Neural cell (in vitro differentiated cells): ENCODE measurements around the gene CALHM4. TPM values are rescaled to one million over a fixed set of nuclear protein-coding genes. Genes with fewer than 3 reads are reported as not detected.

ENCODE experiments used
- H2AFZ ChIP-seq: fragments of 200-600, 300-800 bp; sonication (generic), shearing (Covaris generic); 2 replicates; pipeline ENCODE4 v1.6.0; 2014; ENCODE audit warnings: low read depth, mild to moderate bottlenecking, antibody characterized with exemption, low read length, moderate library complexity
- H3F3A ChIP-seq: fragments of 200-600 bp; shearing (Covaris generic); 2 replicates; pipeline ENCODE4 v1.6.1; 2016; ENCODE audit warnings: mild to moderate bottlenecking, moderate library complexity, mixed read lengths, antibody characterized with exemption, low read length; ENCODE audit not compliant: insufficient read depth, poor library complexity, severe bottlenecking
- H3K27ac ChIP-seq: fragments of 200-600, 300-800 bp; sonication (generic), shearing (Covaris generic); 2 replicates; pipeline ENCODE4 v1.5.1; 2014; ENCODE audit warnings: mild to moderate bottlenecking, low read length, moderate library complexity
- H3K27me3 ChIP-seq: fragments of 300-800, 200-600 bp; sonication (generic), shearing (Covaris generic); 2 replicates; pipeline ENCODE4 v1.6.0; 2014; ENCODE audit warnings: mild to moderate bottlenecking, low read depth, low read length, moderate library complexity; ENCODE audit not compliant: insufficient read depth
- H3K36me3 ChIP-seq: fragments of 300-800, 200-600 bp; sonication (generic), shearing (Covaris generic); 2 replicates; pipeline ENCODE4 v1.5.1; 2014; ENCODE audit warnings: mild to moderate bottlenecking, antibody characterized with exemption, low read length, moderate library complexity; ENCODE audit not compliant: insufficient read depth
- H3K4me2 ChIP-seq: fragments of 300-800, 200-600 bp; sonication (generic), shearing (Covaris generic); 2 replicates; pipeline ENCODE4 v1.6.0; 2014; ENCODE audit warnings: mild to moderate bottlenecking, low read length
- H3K4me3 ChIP-seq: fragments of 300-800, 200-600 bp; sonication (generic), shearing (Covaris generic); 2 replicates; pipeline ENCODE4 v1.5.1; 2014; ENCODE audit warnings: mild to moderate bottlenecking, low read length, moderate library complexity
- H3K79me2 ChIP-seq: fragments of 200-600 bp; shearing (Covaris generic); replicated peaks from 2 replicates; pipeline ENCODE4 v1.6.0; 2014; ENCODE audit warnings: mild to moderate bottlenecking, low read length, moderate library complexity; ENCODE audit not compliant: insufficient read depth
- H3K9ac ChIP-seq: fragments of 300-800, 200-600 bp; sonication (generic), shearing (Covaris generic); 2 replicates; pipeline ENCODE4 v1.6.1; 2016; ENCODE audit warnings: mild to moderate bottlenecking, low read length, mixed read lengths
- H3K9me2 ChIP-seq: fragments of 200-600 bp; shearing (Covaris generic); 2 replicates; pipeline ENCODE4 v1.6.1; 2016; ENCODE audit warnings: mild to moderate bottlenecking, low read length, mixed read lengths; ENCODE audit not compliant: insufficient read depth
- H3K9me3 ChIP-seq: fragments of 200-600, 300-800 bp; sonication (generic), shearing (Covaris generic); 2 replicates; pipeline ENCODE4 v1.6.1; 2016; ENCODE audit warnings: mild to moderate bottlenecking, mixed run types, low read length, moderate library complexity, mixed read lengths
- H4K20me1 ChIP-seq: fragments of 200-600 bp; shearing (Covaris generic); 2 replicates; pipeline ENCODE4 v1.6.1; 2016; ENCODE audit warnings: mild to moderate bottlenecking, mixed run types; ENCODE audit not compliant: insufficient read depth
- CTCF ChIP-seq: fragments of 450-650 bp; IDR thresholded peaks from 2 replicates; pipeline ENCODE4 v1.5.1; 2014; ENCODE audit warnings: antibody characterized with exemption, mild to moderate bottlenecking, moderate library complexity; ENCODE audit not compliant: poor library complexity, severe bottlenecking
- EP300 ChIP-seq: fragments of 450-650 bp; conservative IDR thresholded peaks from 2 replicates; pipeline ENCODE4 v1.6.1; 2014; ENCODE audit warnings: antibody characterized with exemption, mild to moderate bottlenecking, moderate library complexity; ENCODE audit not compliant: poor library complexity, severe bottlenecking
- EZH2 ChIP-seq: fragments of 200-600, 300-800 bp; shearing (Covaris generic), sonication (generic); IDR thresholded peaks from 2 replicates; pipeline ENCODE4 v1.6.1; 2014; ENCODE audit warnings: antibody characterized with exemption, low read length, borderline replicate concordance, mild to moderate bottlenecking; ENCODE audit not compliant: insufficient read depth, poor library complexity, severe bottlenecking
- POLR2AphosphoS5 ChIP-seq: IDR thresholded peaks from 2 replicates; pipeline ENCODE4 v1.6.1; 2012
- RAD21 ChIP-seq: fragments of 450-650 bp; conservative IDR thresholded peaks from 2 replicates; pipeline ENCODE4 v1.6.1; 2014; ENCODE audit warnings: antibody characterized with exemption, mild to moderate bottlenecking, moderate library complexity
- REST ChIP-seq: IDR thresholded peaks from 2 replicates; pipeline ENCODE4 v1.6.1; 2012; ENCODE audit warnings: borderline replicate concordance
- SMC3 ChIP-seq: fragments of 450-650 bp; conservative IDR thresholded peaks from 2 replicates; pipeline ENCODE4 v1.6.1; 2014; ENCODE audit warnings: antibody characterized with exemption, mild to moderate bottlenecking, moderate library complexity; ENCODE audit not compliant: poor library complexity
- TAF1 ChIP-seq: IDR thresholded peaks from 2 replicates; pipeline ENCODE4 v1.6.1; 2012; ENCODE audit warnings: low read depth
- polyA plus RNA-seq: library from polyadenylated mRNA; depleted of rRNA; stranded (reverse); fragments of >200 nt; gene quantifications from 2 replicates; pipeline ENCODE4 v1.2.3, GENCODE V29; 2014

CALHM4 gene
- polyA plus RNA-seq, 1 donor from 2014 or later: not detected

- Histone ChIP-seq H3K4me3 (no peak overlapping the region), H3K4me2 (no peak overlapping the region), H3K36me3 (no peaks in the 10 kb centered on the region), H3K27ac (no peak overlapping the region), H4K20me1 (no peaks in the 10 kb centered on the region), H2AFZ (no peak overlapping the region), H3K9me2 (no peaks in the 10 kb centered on the region), H3K79me2 (no peaks in the 10 kb centered on the region), H3K9ac (no peak overlapping the region), H3K27me3 (no peaks in the 10 kb centered on the region), H3K9me3 (no peaks in the 10 kb centered on the region), H3F3A (no peaks in the 10 kb centered on the region)
- TF ChIP-seq TAF1 (no peak), SMC3 (no peak), RAD21 (no peak), CTCF (no peak), POLR2AphosphoS5 (no peak), EP300 (no peak), EZH2 (no peak), REST (no peak)
Measured at GRCh38 chr6:116564311-116564710, 10.8 kb downstream of the CALHM4 start.

GRCh38 chr6:116564921-116565872 lies 11.6 kb downstream of the CALHM4 start:
- H3K27ac ChIP-seq: no peak overlapping the region
- no peaks in the 10 kb centered on the region for H3K27me3 ChIP-seq
- H3K9me3 ChIP-seq: no peaks in the 10 kb centered on the region
- H4K20me1 ChIP-seq: no peaks in the 10 kb centered on the region
- no peaks in the 10 kb centered on the region for H3F3A ChIP-seq
- no peak overlapping the region for H2AFZ ChIP-seq
- H3K36me3 ChIP-seq: no peaks in the 10 kb centered on the region
- no peak overlapping the region for H3K4me3 ChIP-seq
- no peak overlapping the region for H3K4me2 ChIP-seq
- peaks cover 3% of the 10 kb centered on the region for H3K79me2 ChIP-seq
- no peaks in the 10 kb centered on the region for H3K9me2 ChIP-seq
- H3K9ac ChIP-seq: no peak overlapping the region
- TF ChIP-seq TAF1 (no peak), SMC3 (no peak), EP300 (no peak), POLR2AphosphoS5 (no peak), EZH2 (no peak), CTCF (no peak), RAD21 (no peak), REST (no peak)
